Measurements from ENCODE around the gene HS6ST1. TPM values are rescaled to one million over a fixed set of nuclear protein-coding genes. Genes with fewer than 3 reads are reported as not detected.

The HS6ST1 gene
- total and polyA plus RNA-seq, 2 donors (not counting 1 experiment from before 2014, with no cell fraction given): 7.8 to 22.7 TPM

- Histone ChIP-seq H3K27me3 (replicated peaks in 1 of 4; ENCODE audit: control extremely low read depth in 1 of 4, control insufficient read depth in 3 of 4, insufficient read depth in 4 of 4, low read length in 3 of 4) (no peaks in the 10 kb centered on the region), H2AFZ (ENCODE audit: insufficient read depth, low read depth, low read length, poor library complexity, severe bottlenecking) (no peak overlapping the region), H3K4me2 (replicated peaks; ENCODE audit: low read depth, low read length, poor library complexity, severe bottlenecking) (no peak overlapping the region), H3K4me1 (ENCODE audit: control insufficient read depth in 2 of 2, insufficient read depth in 2 of 2, low read length in 2 of 2) (no peaks in the 10 kb centered on the region), H4K20me1 (ENCODE audit: control insufficient read depth, insufficient read depth, low read length, poor library complexity, severe bottlenecking) (no peaks in the 10 kb centered on the region), H3K27ac (ENCODE audit: low read length in 2 of 2) (no peak overlapping the region), H3K4me3 (ENCODE audit: control extremely low read depth in 1 of 5, extremely low read depth in 1 of 5, insufficient read depth in 1 of 5, low read depth in 2 of 5, low read length in 4 of 5) (no peak overlapping the region), H3K9ac (ENCODE audit: low read length) (no peak overlapping the region), H3K9me3 (ENCODE audit: control extremely low read depth in 1 of 3, control insufficient read depth in 2 of 3, insufficient read depth in 1 of 3, low read length in 2 of 3) (no peaks in the 10 kb centered on the region), H3K36me3 (replicated peaks in 1 of 2; ENCODE audit: control extremely low read depth in 1 of 2, control insufficient read depth in 1 of 2, extremely low read depth in 1 of 2, insufficient read depth in 2 of 2, low read length in 1 of 2) (no peaks in the 10 kb centered on the region), H3K79me2 (ENCODE audit: control insufficient read depth, insufficient read depth, low read length) (no peaks in the 10 kb centered on the region)
- no peak for TF ChIP-seq EZH2 (IDR thresholded peaks at IDR 0.05; ENCODE audit: borderline replicate concordance, insufficient read depth, low read depth, low read length, poor library complexity, severe bottlenecking)
- TF ChIP-seq, protein P1, sequence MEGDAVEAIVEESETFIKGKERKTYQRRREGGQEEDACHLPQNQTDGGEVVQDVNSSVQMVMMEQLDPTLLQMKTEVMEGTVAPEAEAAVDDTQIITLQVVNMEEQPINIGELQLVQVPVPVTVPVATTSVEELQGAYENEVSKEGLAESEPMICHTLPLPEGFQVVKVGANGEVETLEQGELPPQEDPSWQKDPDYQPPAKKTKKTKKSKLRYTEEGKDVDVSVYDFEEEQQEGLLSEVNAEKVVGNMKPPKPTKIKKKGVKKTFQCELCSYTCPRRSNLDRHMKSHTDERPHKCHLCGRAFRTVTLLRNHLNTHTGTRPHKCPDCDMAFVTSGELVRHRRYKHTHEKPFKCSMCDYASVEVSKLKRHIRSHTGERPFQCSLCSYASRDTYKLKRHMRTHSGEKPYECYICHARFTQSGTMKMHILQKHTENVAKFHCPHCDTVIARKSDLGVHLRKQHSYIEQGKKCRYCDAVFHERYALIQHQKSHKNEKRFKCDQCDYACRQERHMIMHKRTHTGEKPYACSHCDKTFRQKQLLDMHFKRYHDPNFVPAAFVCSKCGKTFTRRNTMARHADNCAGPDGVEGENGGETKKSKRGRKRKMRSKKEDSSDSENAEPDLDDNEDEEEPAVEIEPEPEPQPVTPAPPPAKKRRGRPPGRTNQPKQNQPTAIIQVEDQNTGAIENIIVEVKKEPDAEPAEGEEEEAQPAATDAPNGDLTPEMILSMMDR (IDR thresholded peaks at IDR 0.05): no peak
- Mint-ChIP-seq H3K27me3 (peaks cover 2% of the 10 kb centered on the region), H3K9me3 (ENCODE audit: insufficient read depth) (no peaks in the 10 kb centered on the region), H3K4me1 (no peaks in the 10 kb centered on the region), H3K4me3 (no peak overlapping the region), H3K27ac (no peak overlapping the region)
- ChIA-PET POLR2A (no interaction called here), CTCF (no interaction called here)
- ATAC-seq (ENCODE audit: low read depth) (no peak), DNase-seq (no peak)
- intact Hi-C loops (cut with micrococcal nuclease): no loop called here
These were observed 72.9 kb downstream of the HS6ST1 start for GRCh38 chr2:128245813-128246212.

DNA sequence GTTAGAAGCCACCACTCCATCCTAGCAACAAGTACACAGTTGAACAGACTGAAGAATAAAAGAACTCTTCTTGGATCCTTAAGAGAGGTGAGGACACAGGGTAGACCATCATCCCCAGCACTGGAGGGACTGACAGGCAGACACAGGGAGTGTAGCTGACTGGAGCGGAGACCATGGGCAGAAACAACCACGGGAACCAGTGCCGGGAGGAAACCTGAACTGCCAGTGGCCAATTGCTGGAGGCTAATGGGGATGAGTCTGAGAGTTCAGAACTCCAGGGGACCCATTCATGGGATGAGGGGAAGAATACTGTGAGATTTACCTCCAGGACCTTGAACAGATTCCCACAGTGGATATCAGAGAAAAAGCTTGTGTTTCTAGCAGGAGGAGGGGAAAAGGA, 76.8 kb downstream of the HS6ST1 start:
- Histone ChIP-seq H3K9me3 (ENCODE audit: control extremely low read depth in 1 of 3, control insufficient read depth in 2 of 3, insufficient read depth in 1 of 3, low read length in 2 of 3) (no peaks in the 10 kb centered on the region), H2AFZ (ENCODE audit: insufficient read depth, low read depth, low read length, poor library complexity, severe bottlenecking) (no peak overlapping the region), H3K27me3 (replicated peaks in 1 of 4; ENCODE audit: control extremely low read depth in 1 of 4, control insufficient read depth in 3 of 4, insufficient read depth in 4 of 4, low read length in 3 of 4) (no peaks in the 10 kb centered on the region), H3K4me2 (replicated peaks; ENCODE audit: low read depth, low read length, poor library complexity, severe bottlenecking) (no peak overlapping the region), H3K79me2 (ENCODE audit: control insufficient read depth, insufficient read depth, low read length) (no peaks in the 10 kb centered on the region), H3K4me1 (ENCODE audit: control insufficient read depth in 2 of 2, insufficient read depth in 2 of 2, low read length in 2 of 2) (no peaks in the 10 kb centered on the region), H3K27ac (ENCODE audit: low read length in 2 of 2) (no peak overlapping the region), H3K4me3 (ENCODE audit: control extremely low read depth in 1 of 5, extremely low read depth in 1 of 5, insufficient read depth in 1 of 5, low read depth in 2 of 5, low read length in 4 of 5) (no peak overlapping the region), H3K9ac (ENCODE audit: low read length) (no peak overlapping the region), H3K36me3 (replicated peaks in 1 of 2; ENCODE audit: control extremely low read depth in 1 of 2, control insufficient read depth in 1 of 2, extremely low read depth in 1 of 2, insufficient read depth in 2 of 2, low read length in 1 of 2) (no peaks in the 10 kb centered on the region), H4K20me1 (ENCODE audit: control insufficient read depth, insufficient read depth, low read length, poor library complexity, severe bottlenecking) (no peaks in the 10 kb centered on the region)
- POLR2A ChIA-PET: no interaction called here
- Mint-ChIP-seq H3K27me3 (peaks cover 2% of the 10 kb centered on the region), H3K4me3 (no peak overlapping the region), H3K27ac (no peak overlapping the region), H3K4me1 (no peaks in the 10 kb centered on the region), H3K9me3 (ENCODE audit: insufficient read depth) (no peaks in the 10 kb centered on the region)
- CTCF ChIA-PET: no interaction called here
- DNase-seq: no peak
- intact Hi-C loops (cut with micrococcal nuclease): no loop called here
- ATAC-seq (ENCODE audit: low read depth): no peak
- 97% methylated on average over 3 of the region's 3 CpGs for WGBS (ENCODE audit: insufficient coverage)
- TF ChIP-seq EZH2 (IDR thresholded peaks at IDR 0.05; ENCODE audit: borderline replicate concordance, insufficient read depth, low read depth, low read length, poor library complexity, severe bottlenecking): no peak
- TF ChIP-seq, protein P1 (IDR thresholded peaks at IDR 0.05): no peak

Data from B cell (primary cell).